ENCODE data around the gene IZUMO4. TPM values are rescaled to one million over a fixed set of nuclear protein-coding genes. Genes with fewer than 3 reads are reported as not detected.

Gene IZUMO4
- total and polyA plus RNA-seq, 4 experiments from 2014 or later: 0.84 to 22.1 (median 9.9) TPM

DNA sequence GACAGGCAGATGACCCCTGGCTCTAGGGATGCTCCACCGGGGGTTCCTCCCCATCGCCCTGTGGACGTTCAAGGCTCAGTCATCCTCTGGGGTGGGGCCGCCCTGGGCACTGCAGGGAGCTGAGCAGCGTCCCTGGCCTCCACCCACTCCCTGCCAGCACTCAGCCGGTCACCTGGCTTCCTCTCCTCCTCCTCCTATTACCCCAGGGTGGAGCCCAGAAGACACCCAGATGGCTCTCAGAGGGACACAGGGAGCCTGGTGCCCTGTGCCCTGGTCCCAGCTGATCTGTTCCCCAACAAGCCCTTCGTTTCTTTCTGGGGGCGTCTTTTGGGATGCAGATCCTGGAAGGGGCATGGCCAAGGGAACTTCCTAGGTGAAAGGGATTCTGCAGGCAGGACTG lies 42.0 kb upstream of the IZUMO4 start:
- H3K9me3 ChIP-seq (ENCODE audit: control insufficient read depth in 1 of 2, low read length in 2 of 2): no peaks in the 10 kb centered on the region
- no peak overlapping the region for H3K27ac ChIP-seq (ENCODE audit: low read depth, low read length)
- H3K4me3 ChIP-seq (ENCODE audit: low read length in 2 of 2): no peak overlapping the region
- H3K27me3 ChIP-seq (ENCODE audit: insufficient read depth, low read length): no peaks in the 10 kb centered on the region
- POLR2A ChIA-PET (ENCODE audit: partially characterized antibody): interaction anchor here (0.6 to 1.6 kb wide), 6 partner anchors 12 to 197 kb away, joined by 3 to 4 read pairs (median 3); no protein-coding TSS in a partner anchor
- intact Hi-C loops (cut with micrococcal nuclease): loop anchor here (5.0 kb wide), 1 partner anchor 192 kb away; the partner anchor contains the start of gene KLF16
- CTCF ChIA-PET (ENCODE audit: partially characterized antibody): interaction anchor here (0.7 kb wide), 2 partner anchors 13 to 16 kb away, joined by 3 read pairs; no protein-coding TSS in a partner anchor
- Mint-ChIP-seq H3K4me1 (peaks cover 18 to 69% (median 42%) of the 10 kb centered on the region in 4 donors), H3K9me3 (peaks cover 0 to 5% (median 0%) of the 10 kb centered on the region in 8 donors), H3K4me3 (peak overlapping the region in 3 of 8 donors; percentile 48 to 65 (median 49)), H3K36me3 (peaks cover 0 to 3% of the 10 kb centered on the region in 2 donors), H3K27ac (peak overlapping the region; percentile 65 to 95 (median 89)), H3K27me3 (no peaks in the 10 kb centered on the region)
- H3K36me3 ChIP-seq (ENCODE audit: insufficient read depth, low read length): no peaks in the 10 kb centered on the region
- peak in 1 of 5 donors; percentile 12 for DNase-seq
- H3K4me1 ChIP-seq (ENCODE audit: insufficient read depth, low read length): peaks cover 61% of the 10 kb centered on the region

DNA sequence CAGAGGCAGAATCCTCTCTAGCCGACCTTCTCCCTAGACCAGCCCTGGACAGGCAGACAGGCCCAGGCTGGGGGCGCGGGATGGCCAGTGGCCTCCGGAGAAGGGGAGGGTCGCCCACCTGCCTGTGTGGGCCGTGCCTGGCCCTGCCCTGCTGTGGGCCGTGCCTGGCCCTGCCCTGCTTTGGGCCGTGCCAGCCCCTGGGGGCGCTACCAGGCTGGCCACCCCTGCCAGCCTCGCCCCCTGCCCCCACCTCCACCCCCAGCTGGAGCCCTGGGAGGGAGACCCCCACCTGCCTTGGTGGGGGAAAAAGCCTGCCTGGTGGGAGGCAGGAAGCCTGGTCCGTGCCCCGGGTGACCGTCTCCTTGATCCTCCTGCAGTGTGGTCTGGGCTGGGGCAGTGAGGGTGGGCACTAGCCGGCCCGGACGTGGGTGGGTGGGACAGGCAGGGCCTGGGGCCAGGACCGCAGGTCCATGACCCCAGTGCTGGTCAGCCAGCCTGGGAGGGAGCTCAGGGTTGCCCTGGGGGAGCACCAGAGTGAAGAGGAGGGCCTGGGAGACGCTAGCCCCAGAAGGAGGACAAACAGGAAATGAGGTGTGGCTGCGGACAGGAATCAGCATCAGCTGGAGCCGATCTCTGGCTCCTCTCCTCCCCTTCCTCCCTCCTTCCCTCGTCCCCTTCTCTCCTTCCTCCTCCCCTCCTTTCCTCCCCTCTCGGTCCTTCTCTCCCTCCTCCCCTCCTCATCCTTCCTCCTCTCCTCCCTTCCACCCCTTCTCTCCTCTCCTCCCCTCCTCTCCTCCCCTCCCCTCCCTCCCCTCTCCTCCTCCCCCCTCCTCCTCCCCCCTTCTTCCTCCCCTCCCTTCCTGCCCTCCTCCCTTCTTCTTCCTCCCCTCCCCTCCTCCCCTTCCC lies 40.5 kb upstream of the IZUMO4 start:
- Histone ChIP-seq H3K27ac (ENCODE audit: low read depth, low read length) (peak overlapping the region; percentile 57), H3K9me3 (ENCODE audit: control insufficient read depth in 1 of 2, low read length in 2 of 2) (no peaks in the 10 kb centered on the region), H3K36me3 (ENCODE audit: insufficient read depth, low read length) (no peaks in the 10 kb centered on the region), H3K4me1 (ENCODE audit: insufficient read depth, low read length) (peaks cover 73% of the 10 kb centered on the region), H3K27me3 (ENCODE audit: insufficient read depth, low read length) (no peaks in the 10 kb centered on the region), H3K4me3 (ENCODE audit: low read length in 2 of 2) (no peak overlapping the region)
- H3K27ac Mint-ChIP-seq: peak overlapping the region; percentile 88 to 95 (median 93)
- H3K36me3 Mint-ChIP-seq: peaks cover 0 to 6% of the 10 kb centered on the region in 2 donors
- peaks cover 22 to 76% (median 49%) of the 10 kb centered on the region in 4 donors for H3K4me1 Mint-ChIP-seq
- CTCF ChIA-PET (ENCODE audit: partially characterized antibody): interaction anchor here (0.6 to 1.1 kb wide), 2 partner anchors 14 to 28 kb away, joined by 3 read pairs; no protein-coding TSS in a partner anchor
- H3K4me3 Mint-ChIP-seq: peak overlapping the region; percentile 48 to 67 (median 62)
- DNase-seq: no peak
- H3K9me3 Mint-ChIP-seq: no peaks in the 10 kb centered on the region
- intact Hi-C loops (cut with micrococcal nuclease): no loop called here
- no peaks in the 10 kb centered on the region for H3K27me3 Mint-ChIP-seq
- POLR2A ChIA-PET (ENCODE audit: partially characterized antibody): interaction anchor here (0.6 to 6.7 kb wide), 5 partner anchors 9 to 38 kb away, joined by 3 to 75 read pairs (median 12); no protein-coding TSS in a partner anchor

DNA sequence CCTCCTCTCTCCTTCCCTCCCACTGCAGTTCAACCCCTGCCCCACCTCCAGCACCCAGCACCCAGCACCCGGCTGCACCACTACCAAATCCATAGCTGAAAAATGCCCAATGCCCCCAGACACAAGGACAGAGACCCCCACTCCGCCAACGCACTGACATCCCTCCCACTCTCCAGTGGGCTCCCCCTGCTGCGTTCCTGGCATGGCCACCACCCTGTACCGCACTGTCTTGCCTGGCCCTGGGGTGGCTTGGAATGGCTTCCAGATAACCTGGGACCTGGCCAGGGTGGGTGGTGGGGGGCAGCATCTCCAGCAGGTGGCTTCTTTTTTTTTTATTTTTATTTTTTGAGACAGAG lies 39.9 kb upstream of the IZUMO4 start:
- Mint-ChIP-seq H3K4me1 (peaks cover 20 to 76% (median 48%) of the 10 kb centered on the region in 4 donors), H3K27ac (peak overlapping the region; percentile 85 to 95 (median 90)), H3K9me3 (no peaks in the 10 kb centered on the region), H3K36me3 (peaks cover 0 to 4% of the 10 kb centered on the region in 2 donors), H3K4me3 (peak overlapping the region in 7 of 8 donors; percentile 32 to 73 (median 57)), H3K27me3 (no peaks in the 10 kb centered on the region)
- Histone ChIP-seq H3K27ac (ENCODE audit: low read depth, low read length) (peak overlapping the region; percentile 28), H3K4me3 (ENCODE audit: low read length in 2 of 2) (no peak overlapping the region), H3K9me3 (ENCODE audit: control insufficient read depth in 1 of 2, low read length in 2 of 2) (no peaks in the 10 kb centered on the region), H3K27me3 (ENCODE audit: insufficient read depth, low read length) (no peaks in the 10 kb centered on the region), H3K4me1 (ENCODE audit: insufficient read depth, low read length) (peaks cover 68% of the 10 kb centered on the region), H3K36me3 (ENCODE audit: insufficient read depth, low read length) (no peaks in the 10 kb centered on the region)
- intact Hi-C loops (cut with micrococcal nuclease): no loop called here
- DNase-seq: no peak
- CTCF ChIA-PET (ENCODE audit: partially characterized antibody): interaction anchor here (0.6 to 1.1 kb wide), 2 partner anchors 14 to 27 kb away, joined by 3 read pairs; no protein-coding TSS in a partner anchor
- POLR2A ChIA-PET (ENCODE audit: partially characterized antibody): interaction anchor here (0.6 to 6.7 kb wide), 5 partner anchors 10 to 38 kb away, joined by 3 to 75 read pairs (median 12); no protein-coding TSS in a partner anchor

DNA sequence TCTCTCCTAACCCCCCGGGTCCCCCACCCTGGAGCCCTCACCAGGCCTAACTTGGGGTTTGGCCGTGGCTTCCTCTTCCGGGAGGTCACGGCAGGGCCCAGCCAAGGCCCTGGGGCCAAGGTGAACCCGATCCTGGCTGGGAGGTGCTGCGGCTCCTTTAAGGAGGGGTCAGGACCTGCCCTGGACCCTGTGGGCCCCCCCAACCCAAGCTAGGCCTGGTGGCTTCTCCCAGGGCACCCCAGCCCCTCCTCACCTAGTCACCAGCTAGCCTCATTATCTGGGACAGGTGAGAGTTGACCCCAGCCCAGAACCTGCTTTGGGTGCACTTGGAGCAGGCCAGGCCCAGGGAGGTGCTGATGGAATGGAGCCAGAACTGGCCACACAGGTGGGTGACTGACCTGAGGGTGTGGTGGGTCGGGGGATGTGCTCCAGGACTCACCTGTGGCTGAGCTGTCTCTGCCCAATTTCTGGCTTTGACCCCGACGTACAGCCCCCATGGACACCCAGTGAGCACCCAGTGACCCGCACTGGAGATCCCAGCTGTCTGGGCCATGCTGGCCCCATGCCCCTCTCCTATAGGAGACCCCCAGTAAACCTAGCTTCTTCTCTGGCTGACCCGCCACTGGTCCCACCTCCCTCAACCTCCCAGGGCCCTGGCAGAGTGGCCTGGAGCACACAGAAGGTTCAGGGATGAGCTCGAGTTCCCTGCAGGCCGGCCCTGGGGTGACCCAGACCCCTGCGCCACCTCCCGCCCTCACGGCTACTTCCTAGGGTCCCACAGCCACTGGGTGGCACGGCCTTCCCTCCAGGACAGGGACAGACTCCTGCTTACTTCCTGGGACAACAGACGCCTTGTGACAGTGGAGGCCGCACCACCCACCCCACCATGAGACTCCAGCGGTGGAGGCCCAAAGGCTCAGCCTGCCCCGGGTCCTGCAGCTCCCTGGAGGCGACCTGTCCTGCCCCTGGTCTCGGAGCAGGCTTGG lies 38.9 kb upstream of the IZUMO4 start:
- CTCF ChIA-PET (ENCODE audit: partially characterized antibody): no interaction called here
- Histone ChIP-seq H3K4me3 (ENCODE audit: low read length in 2 of 2) (no peak overlapping the region), H3K27ac (ENCODE audit: low read depth, low read length) (peak overlapping the region; percentile 97), H3K27me3 (ENCODE audit: insufficient read depth, low read length) (no peaks in the 10 kb centered on the region), H3K36me3 (ENCODE audit: insufficient read depth, low read length) (no peaks in the 10 kb centered on the region), H3K4me1 (ENCODE audit: insufficient read depth, low read length) (peaks cover 68% of the 10 kb centered on the region), H3K9me3 (ENCODE audit: control insufficient read depth in 1 of 2, low read length in 2 of 2) (no peaks in the 10 kb centered on the region)
- peak overlapping the region in 7 of 8 donors; percentile 36 to 65 (median 52) for H3K4me3 Mint-ChIP-seq
- intact Hi-C loops (cut with micrococcal nuclease): no loop called here
- no peaks in the 10 kb centered on the region for H3K27me3 Mint-ChIP-seq
- H3K27ac Mint-ChIP-seq: peak overlapping the region in 6 of 7 donors; percentile 84 to 95 (median 89)
- peaks cover 19 to 75% (median 49%) of the 10 kb centered on the region in 4 donors for H3K4me1 Mint-ChIP-seq
- no peaks in the 10 kb centered on the region for H3K9me3 Mint-ChIP-seq
- no peak for DNase-seq
- peaks cover 0 to 4% of the 10 kb centered on the region in 2 donors for H3K36me3 Mint-ChIP-seq
- POLR2A ChIA-PET (ENCODE audit: partially characterized antibody): interaction anchor here (0.6 to 6.7 kb wide), 7 partner anchors 9 to 116 kb away, joined by 3 to 75 read pairs (median 9); no protein-coding TSS in a partner anchor

DNA sequence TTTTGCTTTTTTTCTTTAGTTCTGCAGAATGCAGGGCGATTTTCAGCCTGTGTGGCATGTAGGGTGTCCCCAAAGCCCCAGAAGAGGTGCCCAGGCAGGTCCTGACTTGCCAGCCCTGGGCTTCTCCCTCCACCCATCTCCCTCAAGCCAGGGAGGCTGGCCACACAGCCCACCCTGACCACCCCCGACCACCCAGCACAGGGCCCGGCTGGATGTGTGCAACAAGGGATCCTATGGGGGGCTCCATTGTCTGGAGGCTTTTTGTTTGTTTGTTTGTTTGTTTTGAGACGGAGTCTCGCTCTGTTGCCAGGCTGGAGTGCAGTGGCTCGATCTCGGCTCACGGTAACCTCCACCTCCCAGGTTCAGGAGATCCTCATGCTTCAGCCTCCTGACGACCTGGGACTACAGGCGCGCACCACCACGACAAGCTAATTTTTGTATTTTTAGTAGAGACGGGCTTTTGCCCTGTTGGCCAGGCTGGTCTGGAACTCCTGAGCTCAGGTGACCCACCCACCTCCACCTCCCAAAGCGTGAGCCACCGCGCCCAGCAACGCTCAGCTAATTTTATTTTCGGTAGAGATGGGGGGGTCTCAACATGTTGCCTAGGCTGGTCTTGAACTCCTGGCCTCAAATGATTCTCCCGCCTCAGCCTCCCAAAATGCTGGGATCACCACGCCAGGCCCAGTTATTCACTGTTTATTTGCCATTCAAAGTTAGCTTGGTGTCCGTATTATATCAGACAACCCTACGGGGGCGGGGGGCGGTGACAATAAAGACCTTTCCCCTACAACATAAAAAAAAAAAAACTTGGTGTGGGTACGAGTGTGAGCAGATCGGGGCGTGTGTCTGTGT lies 37.9 kb upstream of the IZUMO4 start:
- DNase-seq: no peak
- H3K4me1 ChIP-seq (ENCODE audit: insufficient read depth, low read length): peaks cover 69% of the 10 kb centered on the region
- peaks cover 19 to 72% (median 47%) of the 10 kb centered on the region in 4 donors for H3K4me1 Mint-ChIP-seq
- ChIA-PET POLR2A (ENCODE audit: partially characterized antibody) (interaction anchor here (1.0 to 6.7 kb wide), 7 partner anchors 9 to 117 kb away, joined by 3 to 88 read pairs (median 24); partner anchors contain the start of gene MKNK2), CTCF (ENCODE audit: partially characterized antibody) (interaction anchor here (0.7 kb wide), 1 partner anchor 39 kb away, joined by 4 read pairs; no protein-coding TSS in a partner anchor)
- peak overlapping the region; percentile 26 to 69 (median 44) for H3K4me3 Mint-ChIP-seq
- peak overlapping the region; percentile 73 to 95 (median 85) for H3K27ac Mint-ChIP-seq
- no peak overlapping the region for H3K4me3 ChIP-seq (ENCODE audit: low read length in 2 of 2)
- no peaks in the 10 kb centered on the region for H3K9me3 Mint-ChIP-seq
- intact Hi-C loops (cut with micrococcal nuclease): no loop called here
- H3K36me3 Mint-ChIP-seq: peaks cover 0 to 4% of the 10 kb centered on the region in 2 donors
- H3K27me3 ChIP-seq (ENCODE audit: insufficient read depth, low read length): no peaks in the 10 kb centered on the region
- no peaks in the 10 kb centered on the region for H3K36me3 ChIP-seq (ENCODE audit: insufficient read depth, low read length)
- H3K27ac ChIP-seq (ENCODE audit: low read depth, low read length): peak overlapping the region; percentile 97
- H3K27me3 Mint-ChIP-seq: no peaks in the 10 kb centered on the region
- H3K9me3 ChIP-seq (ENCODE audit: control insufficient read depth in 1 of 2, low read length in 2 of 2): no peaks in the 10 kb centered on the region
